Measurements from ENCODE around the gene RAI1.

The RAI1 gene

DNA sequence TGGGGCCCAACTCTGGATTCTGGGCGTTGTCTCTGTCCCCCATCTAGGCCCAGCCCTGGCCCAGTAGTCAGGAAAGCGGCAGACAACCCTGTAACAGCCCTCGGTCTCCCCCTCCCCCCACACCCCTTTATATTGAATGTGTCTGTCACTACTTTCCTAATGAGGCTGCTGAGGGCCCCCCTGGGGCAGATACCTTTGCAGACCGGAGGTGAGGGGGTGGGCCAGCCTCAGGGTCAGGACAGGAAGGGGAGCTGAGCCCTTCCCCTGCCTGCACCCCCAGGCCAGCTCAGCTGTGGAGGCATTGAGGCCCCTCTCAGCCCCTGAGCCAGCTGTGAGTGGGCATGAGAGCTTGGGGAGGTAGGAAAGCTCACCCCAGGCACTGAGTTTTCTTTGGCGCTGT lies 17.1 kb downstream of the RAI1 start:
- no peak for DNase-seq (ENCODE audit: low spot score)

DNA sequence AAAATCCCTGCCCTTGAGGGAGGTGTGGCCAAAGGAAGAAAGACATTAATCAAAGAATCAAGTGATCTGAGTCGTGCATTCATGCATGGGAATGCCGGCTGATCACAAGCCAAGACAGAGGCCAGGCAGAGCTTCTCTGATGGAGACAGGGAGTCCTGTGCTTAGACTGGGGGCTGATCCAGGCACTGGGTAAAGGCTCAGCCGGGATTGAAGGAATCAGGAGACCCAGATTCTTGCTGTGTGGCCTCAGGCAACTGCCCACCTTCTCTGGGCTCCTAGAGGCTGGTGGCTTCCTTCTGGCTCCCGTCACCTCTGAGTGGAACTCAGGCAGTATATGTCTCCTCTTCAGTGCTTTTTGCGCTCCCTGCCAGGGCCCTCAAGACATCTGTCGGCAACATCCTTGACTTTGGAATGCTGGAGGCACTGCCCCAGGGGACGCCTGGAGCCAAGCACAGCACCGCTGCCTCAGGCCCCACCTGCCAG lies 17.7 kb downstream of the RAI1 start:
- DNase-seq (ENCODE audit: low spot score) = no peak

DNA sequence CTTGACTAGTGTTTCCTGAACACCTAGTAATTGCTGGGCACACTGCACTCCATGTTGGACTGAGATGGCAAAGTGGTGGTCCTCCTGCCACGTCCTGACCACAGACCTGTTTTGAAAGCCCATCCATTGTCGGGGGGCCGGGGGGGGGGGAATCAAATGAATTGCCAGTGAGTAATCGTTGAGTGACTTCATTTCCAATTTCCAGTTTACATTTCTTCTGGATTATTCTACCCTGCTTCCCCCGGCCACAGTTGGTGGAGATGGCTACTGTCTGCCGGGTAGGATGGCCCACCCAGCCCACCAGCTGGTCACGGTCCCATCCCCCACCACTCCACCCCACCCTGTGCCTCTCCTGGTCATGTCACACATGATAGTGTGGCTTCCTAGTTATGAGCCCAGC lies 18.2 kb downstream of the RAI1 start:
- DNase-seq (ENCODE audit: low spot score) = no peak

GRCh38 chr17:17700251-17700969 lies 19.2 kb downstream of the RAI1 start:
- DNase-seq (ENCODE audit: low spot score) = no peak

GRCh38 chr17:17701112-17701511 lies 19.9 kb downstream of the RAI1 start:
- no peak for DNase-seq (ENCODE audit: low spot score)

DNA sequence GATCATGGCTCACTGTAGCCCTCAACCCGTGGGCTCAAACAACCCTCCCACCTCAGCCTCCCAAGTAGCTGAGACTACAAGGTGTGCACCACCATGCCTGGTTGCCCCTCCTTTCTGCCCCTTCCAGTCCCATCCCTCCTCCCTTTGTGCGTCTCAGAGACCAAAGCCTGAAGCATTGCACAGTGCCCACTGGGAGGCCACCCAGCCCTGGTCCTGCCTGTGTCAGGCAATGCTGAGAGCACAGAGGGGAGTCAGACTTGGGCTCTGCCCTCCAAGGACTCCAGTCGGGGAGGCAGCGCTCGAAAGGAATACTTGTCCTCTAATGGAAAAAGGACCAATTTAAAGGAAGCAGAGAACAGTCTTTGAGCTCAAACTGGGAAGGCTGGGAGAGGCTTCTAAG lies 20.4 kb downstream of the RAI1 start:
- DNase-seq (ENCODE audit: low spot score) = no peak

- DNase-seq (ENCODE audit: low spot score) = no peak
Measured at GRCh38 chr17:17702449-17703139, 21.3 kb downstream of the RAI1 start.

DNA sequence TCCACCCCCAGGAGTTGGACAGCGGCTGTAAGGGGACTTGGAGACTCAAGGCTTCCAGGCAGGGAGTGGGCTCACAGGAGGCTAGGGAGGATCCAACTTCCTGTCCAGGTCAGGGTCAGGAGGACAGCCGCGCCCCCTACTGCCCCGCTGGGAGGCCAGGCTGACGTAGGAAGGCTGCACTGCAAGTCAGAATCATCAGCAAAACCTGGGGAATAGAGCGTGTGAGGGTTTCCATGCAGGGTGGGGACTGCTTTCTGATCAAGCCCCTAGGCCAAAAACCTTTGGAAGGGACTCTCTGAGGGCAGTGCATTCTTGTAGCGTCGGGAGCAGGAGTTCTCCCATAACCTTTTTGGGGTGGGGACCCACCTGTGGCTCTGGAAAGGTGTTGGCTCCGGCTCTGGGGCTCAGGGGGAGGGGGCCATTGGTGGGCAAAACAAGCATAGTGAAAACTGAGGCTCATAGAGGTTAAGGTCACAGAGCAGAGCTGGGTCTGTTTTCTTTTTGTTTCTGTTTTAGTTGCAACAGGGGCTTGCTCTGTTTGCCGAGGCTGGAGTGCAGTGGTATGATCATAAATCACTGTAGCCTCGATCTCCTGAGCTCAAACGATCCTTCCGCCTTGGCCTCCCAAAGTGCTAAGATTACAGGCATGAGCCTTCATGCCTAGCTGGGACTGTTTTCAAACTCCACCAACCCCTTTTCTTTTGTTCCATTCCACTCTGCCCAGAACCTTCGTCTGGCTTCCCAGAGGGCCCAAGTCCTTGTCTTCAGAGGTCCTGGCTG lies 22.1 kb downstream of the RAI1 start:
- DNase-seq (ENCODE audit: low spot score) = no peak

- DNase-seq (ENCODE audit: low spot score) = no peak
Measured at GRCh38 chr17:17704931-17705330, 23.7 kb downstream of the RAI1 start.

DNA sequence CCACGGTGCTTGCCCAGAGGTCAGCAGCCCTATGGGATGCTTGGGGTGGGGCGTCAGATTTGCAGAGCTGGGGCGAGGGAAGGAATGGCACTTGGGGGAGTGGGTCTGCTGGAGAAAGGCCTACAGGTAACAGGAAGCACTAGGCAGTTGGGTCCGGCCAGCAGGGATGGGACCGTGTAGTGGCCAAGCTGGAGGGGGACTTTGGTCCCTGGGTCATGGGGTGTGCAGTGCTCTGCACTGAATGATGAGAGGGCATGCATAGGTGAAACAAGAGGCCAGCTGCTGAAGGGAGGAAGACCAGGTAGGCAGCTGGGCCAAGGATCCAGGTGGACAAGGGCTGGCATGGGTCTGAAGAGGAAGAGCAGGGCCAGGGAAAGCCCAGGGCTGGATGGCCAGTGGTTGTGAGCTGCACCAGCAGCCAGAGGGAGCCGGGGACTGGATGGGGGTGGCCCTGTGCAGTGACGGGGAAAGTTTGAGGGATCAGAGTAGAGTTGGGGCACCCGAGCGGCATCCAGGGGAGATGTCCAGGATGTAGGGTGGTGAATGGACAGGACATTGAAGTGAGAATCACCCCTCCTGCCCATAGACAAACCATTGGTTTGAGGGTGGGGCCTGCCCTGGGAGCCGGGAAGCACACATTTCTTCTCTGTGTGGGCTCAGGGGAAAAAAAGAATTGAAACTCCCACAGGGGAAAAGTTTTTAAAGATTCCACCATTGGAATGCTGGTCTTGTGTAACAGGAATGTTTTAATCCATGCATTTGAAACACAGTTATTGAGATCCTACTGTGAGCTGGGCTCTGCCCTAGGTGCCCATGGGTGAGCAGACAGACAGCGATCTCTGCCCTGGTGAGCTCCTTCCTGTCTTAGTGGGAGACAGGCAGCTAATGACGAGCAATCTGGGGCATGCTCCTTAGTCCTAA lies 25.1 kb downstream of the RAI1 start:
- no peak for DNase-seq (ENCODE audit: low spot score)

DNA sequence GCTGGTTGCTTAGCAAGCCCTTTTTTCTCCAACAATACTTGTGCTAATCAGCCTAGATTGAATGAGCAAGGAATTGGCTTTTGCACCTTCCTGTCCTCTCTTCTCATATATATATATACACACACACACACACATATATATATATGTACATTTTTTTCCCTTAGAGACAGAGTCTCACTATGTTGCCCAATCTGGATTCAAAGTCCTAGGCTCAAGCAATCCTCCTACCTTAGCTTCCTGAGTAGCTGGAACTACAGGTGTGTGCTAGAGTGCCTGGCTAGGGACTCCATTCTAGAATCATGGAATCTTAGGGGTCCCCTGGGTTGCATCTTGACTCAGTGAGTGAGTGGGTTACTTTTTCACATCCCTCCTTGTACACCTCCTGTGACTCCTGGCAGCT lies 27.0 kb downstream of the RAI1 start:
- DNase-seq (ENCODE audit: low spot score) = no peak

DNA sequence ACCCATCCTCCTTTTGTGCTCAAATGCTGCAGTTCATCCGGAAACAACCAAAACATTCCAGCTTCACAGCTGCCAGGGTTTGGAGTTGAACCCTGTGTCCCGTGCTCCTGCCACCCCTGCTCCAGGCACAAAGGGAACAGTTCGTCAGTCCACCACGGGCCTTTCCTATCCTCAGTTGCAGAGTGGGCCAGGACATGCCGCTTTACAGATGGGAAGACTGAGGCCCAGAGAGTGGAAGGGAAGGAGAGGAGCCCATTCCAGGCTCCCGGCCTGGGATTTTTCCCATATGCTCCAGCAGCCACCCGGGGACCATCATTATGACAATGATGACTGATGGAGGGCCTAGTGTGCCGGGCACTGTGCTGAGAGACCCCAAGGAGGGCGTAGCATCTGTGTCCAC lies 27.6 kb downstream of the RAI1 start:
- no peak for DNase-seq (ENCODE audit: low spot score)

DNA sequence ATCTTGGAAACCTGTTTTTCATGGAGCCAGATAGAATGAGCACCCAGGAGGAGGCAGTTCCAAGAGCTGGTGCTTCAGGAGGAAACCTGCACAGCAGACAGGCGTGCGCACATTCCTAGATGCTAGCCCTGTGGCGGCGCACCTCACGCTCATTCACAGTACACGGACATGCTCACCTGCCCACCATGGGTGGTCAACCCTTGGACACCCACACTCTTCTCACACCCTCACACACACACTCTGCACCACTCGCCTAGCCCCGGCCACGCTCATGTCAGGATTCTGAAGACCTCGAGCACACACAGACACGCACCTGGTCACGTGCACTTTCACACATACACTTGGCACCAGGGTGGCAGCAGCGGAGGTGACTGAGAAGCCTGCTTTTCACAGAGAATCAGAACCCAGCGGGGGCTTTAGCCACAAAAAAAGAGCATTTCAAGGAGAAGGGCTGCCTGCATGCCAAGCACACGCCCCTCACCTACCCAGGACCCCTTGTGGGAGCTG lies 28.6 kb downstream of the RAI1 start:
- DNase-seq (ENCODE audit: low spot score) = no peak

GRCh38 chr17:17710355-17710727 lies 29.1 kb downstream of the RAI1 start:
- no peak for DNase-seq (ENCODE audit: low spot score)

GRCh38 chr17:17710728-17711541 lies 29.7 kb downstream of the RAI1 start:
- DNase-seq (ENCODE audit: low spot score) = peak; percentile 60

DNA sequence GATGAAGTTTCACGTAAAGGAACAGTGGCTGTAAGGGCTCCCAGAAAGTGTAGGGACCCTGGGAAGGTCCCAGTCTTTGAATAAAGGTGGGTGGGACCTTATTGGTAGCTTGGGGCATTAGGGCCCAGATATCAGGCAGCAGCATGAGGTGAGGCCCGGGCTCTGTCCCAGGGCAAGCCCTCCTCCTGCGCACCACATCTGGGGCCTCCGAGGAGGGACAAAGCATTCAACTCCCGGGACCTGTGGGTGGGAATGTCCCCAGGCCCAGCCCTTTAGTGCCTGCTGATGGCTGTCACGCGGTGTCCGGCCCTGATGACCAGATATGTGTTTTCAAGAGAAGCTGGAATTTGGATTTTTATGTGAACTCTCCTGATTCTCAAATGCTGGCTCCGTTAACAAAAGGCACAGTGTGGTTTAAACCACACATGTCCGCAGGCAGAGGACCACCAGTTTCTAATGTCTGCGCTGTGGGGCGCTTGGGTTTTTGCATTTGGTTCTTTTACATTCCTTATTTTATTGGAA lies 30.4 kb downstream of the RAI1 start:
- DNase-seq (ENCODE audit: low spot score) = no peak

DNA sequence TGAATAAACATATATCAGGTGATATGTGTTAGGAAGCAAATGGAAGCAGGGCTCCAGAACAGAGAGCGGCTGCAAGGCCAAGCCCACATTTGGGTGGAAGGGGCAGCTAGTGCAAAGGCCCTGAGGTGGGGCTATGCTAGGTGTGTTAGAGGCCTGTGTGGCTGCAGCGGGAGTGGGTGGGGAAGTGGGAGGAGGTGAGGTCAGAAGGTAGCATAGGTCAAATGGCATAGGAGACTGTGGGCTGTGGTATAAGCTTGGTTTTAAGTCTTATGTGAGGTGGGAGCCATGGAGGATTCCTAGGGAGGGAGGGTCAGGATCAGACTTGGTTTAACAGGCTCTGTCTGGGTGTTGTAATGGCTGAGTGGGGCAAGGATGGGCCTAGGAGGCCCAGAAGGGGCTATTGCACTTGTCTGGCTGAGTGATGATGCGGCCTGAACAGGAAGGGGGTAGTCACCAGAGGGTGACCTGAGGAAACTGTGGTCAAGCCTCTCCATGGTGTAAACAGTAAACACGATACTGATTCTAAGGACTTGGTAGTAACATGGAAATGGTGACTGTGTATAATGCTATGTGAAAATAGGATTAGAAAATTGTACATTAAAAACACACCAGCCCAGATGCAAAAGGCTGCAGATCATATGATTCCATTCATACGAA lies 31.1 kb downstream of the RAI1 start:
- no peak for DNase-seq (ENCODE audit: low spot score)

GRCh38 chr17:17713839-17714238 lies 32.6 kb downstream of the RAI1 start:
- no peak for DNase-seq (ENCODE audit: low spot score)

GRCh38 chr17:17714261-17714866 lies 33.1 kb downstream of the RAI1 start:
- no peak for DNase-seq (ENCODE audit: low spot score)

DNA sequence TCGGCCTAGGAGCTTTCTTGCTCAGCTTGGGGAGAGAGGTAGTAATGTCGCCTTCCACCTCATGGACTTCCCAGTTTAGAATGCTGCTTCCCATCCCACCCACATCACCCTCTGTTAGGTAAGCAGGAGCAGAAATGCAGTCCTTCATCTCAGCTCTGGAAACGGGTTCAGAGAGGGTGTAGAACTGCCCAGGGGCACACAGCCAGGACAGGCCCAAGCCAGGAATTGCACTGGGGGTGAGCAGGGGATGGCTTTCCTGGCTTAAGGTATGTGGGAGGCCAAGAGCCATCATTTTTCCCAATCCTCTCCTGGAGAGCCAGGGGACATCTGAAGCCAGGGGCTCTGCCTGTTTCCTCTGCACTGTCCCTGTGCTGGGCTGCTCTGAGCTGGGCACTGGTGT lies 33.6 kb downstream of the RAI1 start:
- DNase-seq (ENCODE audit: low spot score) = no peak
